Midbrain (tissue), 1 donor: ENCODE measurements around the gene CDK14.
A peak's percentile ranks its signal among the peaks of the same experiment; 100 is the strongest.

Source experiments
- DNase-seq: peaks from one replicate; lab custom pipeline; 2025; lab: John Stamatoyannopoulos, UW

The CDK14 gene

DNA sequence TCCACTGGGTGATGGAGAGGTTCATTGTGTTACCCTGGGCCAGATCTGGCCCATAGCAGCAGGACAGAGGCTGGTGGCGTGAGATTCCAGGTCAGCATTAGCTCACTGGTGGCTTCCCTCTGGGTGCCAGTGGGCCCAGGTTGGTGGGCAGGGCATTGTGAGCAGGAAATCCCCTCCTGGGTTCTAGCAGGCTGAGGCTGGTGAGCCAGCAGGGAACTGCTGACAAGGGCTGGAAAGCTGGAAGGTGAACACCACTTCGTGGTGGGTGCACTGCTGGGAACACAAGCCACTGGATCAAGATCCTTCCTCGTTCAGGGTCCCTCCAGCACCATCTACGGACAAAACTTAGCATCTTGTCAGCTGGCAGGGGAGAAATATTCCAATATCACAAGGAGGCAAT lies 408.9 kb downstream of the CDK14 start:
- DNase-seq: no peak

DNA sequence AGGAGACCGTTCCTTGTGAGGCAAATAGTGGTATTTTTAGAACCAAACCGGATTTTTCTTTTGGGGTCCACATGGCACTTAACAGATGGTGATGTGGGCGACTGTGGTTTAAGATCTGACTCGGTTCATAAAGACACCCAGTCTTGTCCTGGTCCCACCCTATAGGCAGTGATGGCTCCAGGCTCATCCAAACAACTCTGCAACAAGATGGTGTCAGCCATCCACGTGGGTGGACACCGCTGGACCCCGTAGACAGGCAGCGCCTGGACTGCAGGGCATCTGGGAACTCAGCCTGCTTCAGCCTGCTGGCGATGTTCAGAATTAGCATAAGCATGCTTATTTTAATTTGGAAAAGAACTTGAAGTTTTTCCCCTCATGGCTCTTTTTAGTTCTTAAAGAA lies 409.7 kb downstream of the CDK14 start:
- DNase-seq: no peak

DNA sequence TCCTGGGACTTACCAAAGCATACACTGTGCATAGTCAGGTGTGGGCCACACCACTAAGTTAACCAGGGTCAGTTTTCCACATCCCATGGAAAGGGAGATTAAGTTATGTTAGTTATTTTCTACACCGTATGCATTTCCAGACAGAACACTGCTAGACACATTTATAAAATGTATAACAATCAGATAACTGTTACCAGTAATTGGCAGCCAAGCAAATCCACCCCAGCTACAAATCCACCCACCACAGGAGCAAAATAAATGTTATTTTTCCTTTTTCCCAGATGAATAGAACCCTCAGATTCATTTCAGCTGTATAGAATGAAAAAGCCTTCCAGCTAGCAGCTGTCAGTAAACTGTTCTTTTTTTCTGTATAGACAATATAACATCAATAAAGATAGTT lies 411.2 kb downstream of the CDK14 start:
- no peak for DNase-seq

DNA sequence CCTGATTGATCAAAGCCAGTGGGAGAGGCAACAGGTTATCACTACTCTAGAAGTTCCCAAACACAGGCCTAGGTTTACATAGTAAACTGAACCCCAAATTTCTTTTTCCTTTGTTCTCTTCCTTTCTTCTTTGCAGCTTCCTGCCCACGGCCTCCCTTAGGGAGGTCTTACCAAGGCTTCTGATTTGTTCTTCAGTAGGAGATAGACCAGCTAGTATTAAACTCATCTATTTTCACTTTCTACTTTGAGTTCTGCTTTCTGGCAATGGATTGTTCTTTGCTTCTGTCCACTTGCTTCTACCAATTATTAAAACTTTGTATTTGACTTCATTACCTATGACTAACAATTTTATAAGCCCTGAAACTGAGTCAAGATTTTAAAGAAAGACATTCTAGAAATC lies 417.0 kb downstream of the CDK14 start:
- DNase-seq: no peak

DNA sequence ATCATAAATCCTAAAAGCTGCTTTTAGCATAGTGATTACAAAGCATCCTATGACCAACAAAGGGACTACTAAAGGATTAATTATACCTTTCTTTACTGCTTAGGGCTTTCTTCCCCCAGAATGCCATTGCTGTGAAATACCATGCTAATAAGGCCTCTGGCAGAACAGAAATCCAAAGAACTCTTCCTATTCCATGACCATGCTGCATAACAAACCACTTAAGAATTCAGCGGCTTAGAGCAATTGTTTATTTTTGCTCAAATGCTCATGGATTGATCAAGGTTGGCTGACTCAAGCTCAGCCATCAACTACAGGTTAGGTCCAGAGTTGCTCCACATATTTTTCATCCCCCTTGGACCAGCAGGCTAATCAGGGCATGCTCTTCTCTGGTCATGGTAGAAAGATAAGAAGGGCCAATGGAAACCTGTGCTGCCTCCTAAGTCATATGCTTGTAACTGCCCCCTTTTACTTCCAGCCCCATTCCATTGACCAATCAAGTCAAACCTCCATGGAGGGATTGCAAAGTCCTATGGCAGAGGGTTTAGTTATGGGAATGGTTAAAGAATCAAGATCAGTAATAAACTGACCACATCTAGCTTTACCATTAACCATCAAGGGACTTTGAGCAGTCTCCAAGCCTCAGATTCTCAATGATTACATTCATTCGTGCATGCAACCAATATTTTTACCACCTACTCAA lies 423.7 kb downstream of the CDK14 start:
- DNase-seq: no peak

DNA sequence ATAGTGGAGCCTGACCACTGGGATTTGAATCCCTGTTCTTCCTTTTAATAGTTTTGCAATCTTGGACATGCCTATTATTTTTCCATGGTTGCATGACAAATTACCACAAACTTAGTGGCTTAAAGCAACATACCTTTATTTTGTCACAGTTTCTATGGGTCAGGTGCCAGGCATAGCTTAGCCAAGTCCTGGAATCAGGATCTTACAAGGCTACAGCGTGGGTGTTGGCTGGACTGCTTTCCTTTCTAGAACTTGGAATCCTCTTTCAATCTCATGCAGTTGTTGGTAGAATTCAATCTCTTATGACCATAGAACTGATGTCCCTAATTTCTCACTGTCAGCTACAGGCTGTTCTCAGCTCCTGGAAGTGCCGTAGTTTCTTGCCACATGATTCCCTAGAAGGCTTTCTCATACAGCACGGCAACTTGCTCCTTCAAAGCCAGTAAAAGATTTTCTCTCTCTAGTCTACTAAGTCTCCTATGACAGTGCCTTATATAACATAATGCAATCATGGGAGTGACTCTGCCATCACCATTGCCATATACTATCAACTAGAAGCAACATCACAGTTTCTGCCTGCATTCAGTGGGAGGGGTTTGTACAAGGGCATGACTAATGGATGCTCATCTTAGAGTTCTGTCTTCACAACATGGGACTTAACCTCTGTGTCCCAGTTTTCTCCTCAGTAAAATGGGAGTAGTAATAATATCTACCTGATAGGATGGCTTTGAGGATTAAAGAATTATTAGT lies 424.7 kb downstream of the CDK14 start:
- DNase-seq: no peak

DNA sequence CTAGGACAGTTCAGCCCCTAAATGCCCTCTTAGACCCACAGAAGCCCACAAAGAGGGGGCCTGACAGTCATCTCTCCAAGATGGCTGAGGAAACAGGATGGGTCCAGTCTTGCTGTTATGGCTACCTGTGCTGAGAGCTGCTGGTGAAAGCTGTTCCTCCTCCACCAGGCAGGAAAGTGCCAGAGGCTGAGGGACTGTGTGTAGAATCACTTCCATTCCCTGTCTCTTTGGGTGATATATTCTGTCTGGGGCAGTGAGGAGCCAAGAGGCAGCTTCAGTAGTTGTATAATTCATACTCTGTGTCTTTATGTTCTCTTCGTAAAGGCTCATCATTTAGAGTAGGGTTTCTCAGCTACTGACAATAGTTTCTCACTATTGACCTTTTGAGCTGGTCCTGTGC lies 425.8 kb downstream of the CDK14 start:
- DNase-seq: no peak

DNA sequence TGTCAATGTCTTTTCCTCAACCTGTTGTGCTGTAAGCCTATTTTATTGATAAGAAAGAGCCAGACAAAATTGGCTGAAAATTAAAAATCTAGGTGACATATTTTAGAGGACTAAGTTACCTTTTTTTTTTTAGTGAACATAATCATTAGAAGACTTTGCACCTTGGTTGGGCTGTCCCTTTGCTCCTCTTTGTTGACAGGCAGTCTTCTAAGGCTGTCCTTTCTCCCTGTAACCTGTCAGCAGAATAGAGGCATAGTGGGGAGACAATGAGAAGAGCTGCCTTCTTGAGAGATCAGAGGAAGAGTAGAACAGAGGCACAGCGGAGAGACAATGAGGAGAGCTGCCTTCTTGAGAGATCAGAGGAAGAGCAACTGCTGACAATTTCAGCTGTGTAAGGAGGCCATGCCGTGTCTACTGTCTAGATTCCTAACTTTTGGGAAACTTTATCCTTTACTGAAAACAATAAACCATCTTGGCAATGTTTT lies 429.8 kb downstream of the CDK14 start:
- no peak for DNase-seq

DNA sequence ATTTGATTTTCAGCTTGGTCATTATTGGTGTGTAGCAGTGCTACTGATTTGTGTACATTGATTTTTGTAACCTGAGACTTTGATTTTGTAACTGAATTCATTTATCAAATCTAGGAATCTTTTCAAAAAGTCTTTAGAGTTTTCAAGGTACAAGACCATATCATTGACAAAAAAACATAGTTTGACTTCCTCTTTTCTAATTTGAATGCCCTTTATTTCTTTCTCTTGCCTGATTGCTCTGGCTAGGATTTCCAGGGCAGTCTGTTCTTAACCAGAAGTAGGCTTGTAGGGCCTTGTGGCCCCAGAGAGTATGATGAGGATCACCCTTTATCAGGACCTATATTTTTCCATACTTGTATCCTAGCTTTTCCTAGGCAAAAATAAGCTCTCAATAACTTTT lies 433.6 kb downstream of the CDK14 start:
- no peak for DNase-seq

DNA sequence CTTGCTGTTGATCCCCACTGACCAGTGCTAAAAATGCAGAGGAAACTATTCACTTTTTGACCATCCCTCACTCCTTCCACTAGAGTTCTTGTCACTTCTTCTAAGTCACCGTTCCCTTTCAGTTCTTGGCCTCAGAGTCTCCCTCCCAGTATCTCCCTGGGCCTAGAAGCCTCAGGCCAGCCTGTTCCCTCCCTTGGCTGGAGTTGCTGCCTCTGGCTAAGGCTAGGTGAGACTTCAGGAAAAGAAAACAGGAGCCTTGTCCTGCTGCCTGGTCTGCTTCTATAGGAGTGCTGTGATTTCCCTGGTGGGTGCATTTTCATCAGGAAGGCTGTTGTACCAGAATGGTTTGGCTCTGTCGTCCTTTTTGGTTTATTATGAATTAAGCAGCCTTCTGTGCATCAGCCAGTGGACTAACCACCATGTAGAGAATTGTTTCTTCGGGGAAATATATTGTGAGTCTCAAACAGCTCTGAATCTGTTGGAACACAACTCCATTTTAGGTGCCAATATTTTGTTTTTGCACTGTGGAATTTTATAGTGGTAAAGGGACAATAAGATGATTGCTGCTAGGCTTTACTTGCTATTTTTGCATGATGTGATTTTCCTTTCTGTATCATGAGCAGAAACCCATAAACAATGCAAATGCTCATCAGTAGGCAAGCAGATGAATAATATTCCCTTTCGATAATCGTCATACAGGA lies 434.7 kb downstream of the CDK14 start:
- DNase-seq: no peak

DNA sequence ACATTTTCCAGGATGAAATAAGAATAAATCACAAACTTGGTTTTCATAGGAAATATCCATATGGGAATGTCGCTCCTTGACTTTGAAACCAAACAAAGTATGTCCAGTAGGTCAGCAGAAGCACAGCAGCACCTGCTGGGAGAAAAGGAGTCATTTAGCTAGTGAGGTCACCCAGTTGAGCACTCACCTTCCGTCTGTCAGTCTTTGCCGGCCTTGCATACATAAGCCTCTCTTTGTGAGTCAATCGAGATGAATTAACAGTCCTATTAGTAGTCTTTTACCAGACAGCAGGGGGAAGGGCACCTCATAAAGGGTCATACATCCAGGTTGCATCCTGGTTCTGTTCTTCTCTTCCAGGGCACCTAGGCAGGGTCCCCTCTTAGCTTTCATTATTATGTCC lies 435.6 kb downstream of the CDK14 start:
- DNase-seq: no peak

DNA sequence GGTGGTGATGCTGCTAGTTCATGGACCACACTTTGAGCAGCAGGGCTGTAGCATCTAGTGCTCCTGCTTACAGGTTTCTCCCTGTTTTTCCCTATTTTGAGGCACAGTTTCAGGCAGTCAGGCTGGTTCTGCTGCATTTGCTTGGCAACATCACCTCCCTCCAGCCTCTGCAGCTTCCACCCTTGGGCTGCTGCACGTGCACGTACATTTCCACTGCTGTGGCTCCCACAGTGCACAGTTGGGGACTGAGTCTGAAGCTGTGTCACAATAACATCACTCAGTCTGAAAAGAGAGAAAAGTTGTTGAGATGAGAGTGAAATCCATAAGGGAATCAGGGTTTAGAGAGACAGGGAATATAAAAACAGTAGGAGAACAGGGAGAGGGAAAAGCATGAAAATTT lies 437.5 kb downstream of the CDK14 start:
- DNase-seq: no peak

DNA sequence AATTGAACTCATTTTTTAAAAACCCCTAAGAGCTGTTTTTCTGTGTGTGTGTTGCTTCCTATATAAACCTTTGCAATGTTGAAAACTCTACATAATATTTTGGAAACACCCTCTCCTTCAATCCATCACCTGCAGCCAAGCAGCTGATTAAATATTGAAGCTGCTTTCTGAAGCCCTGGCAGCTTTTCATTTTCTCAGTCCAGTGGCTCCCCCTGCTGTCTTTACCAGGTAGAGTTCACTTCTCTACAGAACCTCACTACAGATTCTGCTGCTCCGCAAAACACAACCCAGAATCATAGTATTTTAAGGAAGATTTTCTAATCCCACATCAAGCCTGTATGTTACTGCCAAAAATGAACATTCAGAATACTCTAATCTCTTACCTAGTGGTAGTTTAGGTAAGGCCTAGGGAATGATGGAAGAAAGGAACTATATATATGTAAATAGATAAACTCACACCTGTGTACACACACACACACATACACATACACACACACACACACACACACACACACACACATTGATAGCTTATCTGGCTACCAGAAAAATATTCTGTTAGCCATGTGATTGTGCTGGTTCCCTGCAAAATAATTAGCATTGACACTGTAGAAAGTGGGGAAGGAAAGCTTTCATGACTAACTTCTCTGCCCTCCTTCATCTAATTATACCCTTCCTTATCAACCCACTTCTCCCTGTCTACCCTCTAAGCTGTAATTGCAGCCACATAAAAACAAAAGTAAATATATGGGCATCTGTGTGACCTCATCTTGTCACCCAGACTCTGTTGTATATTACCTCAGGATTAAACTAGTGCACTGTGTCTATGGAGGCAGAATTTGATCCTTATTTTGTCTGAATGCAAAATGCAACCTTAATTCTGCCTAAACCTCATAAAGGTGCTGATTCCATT lies 438.6 kb downstream of the CDK14 start:
- peak; percentile 68 for DNase-seq

DNA sequence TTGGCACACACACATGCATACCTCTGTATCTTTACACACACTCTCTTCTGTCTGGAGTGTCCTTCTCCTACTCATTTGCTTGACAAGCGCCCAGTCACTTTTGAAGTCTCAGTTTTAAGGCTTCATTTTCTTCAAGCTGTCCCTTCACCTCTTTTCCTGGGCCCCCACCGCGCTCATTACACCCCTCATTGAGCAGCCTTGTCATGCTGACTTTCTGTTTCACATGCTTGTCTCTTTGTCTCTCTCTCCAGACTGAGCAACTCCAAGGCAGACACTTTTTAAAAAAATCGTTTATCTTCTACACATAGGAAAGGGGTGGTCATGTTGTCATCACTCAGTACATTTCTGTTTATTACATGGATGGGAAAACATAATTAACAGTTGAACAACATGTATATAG lies 442.9 kb downstream of the CDK14 start:
- DNase-seq: no peak

DNA sequence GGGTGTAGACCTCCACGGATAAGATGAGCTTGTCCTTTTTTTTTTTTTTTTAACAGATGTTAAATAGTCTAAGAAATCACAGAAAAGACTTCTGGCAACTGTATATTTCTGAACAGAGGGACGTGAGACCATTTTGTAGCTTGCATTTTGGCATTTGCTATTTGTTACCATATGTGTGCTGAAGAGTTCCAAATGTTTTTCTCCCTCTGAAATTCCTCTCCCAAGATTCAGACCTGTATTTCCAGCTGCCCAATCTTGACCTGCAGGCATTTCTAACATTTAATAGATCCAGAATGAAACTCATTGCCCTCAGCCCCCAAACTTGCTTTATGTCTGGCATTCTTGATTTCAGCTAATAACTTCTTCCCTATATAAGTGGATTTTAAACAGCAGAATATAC lies 445.0 kb downstream of the CDK14 start:
- DNase-seq: no peak

DNA sequence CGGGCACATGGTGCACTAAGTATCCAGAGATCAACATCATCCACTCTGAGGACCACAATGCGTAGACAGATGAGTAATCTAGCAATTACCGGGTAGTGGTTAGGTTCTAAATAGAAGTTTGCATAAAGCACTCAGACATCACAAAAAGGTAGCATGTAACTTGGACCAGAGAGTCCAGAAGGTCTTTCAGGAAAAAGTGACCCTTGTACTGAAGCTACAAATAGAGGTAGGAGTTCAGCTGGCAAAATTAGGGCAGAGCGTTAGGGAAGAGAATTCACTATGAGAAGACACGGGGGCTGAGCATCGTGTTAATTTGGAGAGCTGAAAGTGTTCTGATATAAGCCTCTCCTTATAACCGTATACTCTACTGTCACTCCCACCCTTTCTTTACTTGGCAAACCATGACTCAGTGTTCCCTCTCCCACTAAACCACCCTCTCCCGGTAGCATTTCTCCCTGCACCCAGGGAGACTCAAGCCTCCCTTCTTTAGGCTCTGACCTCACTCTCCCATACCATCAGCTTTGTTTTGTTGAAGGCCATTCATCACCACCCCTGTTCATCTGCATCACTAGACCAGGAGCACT lies 445.9 kb downstream of the CDK14 start:
- no peak for DNase-seq

DNA sequence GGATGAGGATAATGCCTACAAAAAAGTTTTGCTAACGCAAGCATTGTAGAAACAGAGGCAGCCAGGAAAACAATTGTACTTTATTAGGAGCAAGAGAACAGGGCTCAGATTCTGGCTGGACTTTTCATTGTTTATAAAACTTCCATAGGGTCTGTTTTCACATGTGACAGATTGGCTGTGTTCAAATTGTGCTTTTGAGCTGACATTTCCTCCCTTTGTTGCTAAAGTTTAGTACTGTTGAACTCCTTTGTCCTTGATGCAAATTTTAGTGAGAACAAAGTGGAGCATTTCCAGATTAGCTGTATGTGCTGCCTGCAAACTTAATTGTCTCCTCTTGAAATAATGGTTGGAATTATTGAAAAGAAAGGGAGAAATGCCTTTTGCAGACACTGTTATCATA lies 447.1 kb downstream of the CDK14 start:
- DNase-seq: no peak

DNA sequence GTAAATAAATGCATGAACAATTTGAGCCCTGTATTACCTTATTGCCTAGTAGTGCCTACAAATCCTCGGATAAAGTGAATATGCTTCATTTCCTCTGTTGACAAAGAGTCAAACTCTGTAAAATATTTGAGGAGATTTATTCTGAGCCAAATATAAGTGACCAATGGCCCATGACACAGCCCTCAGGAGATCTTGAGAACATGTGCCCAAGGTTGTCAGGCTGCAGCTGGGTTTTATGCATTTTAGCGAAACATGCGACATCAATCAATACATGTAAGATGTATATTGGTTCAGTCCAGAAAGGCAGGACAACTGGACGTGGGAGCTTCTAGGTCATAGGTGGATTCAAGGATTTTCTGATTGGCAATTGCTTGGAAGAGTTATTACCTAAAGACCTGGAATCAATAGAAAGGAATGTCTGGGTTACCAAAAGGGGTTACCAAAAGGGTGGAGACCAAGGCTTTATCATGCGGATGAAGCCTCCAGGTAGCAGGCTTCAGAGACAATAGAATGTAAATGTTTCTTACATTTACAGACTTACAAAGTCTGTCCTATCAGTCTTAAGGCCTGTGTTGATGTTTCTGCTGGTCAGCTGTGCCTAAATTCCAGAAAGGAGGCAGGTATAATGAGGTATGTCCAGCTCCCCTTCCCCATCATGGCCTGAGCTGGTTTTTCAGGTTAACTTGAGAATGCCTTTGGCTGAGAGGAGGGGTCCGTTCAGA lies 448.0 kb downstream of the CDK14 start:
- DNase-seq: no peak

DNA sequence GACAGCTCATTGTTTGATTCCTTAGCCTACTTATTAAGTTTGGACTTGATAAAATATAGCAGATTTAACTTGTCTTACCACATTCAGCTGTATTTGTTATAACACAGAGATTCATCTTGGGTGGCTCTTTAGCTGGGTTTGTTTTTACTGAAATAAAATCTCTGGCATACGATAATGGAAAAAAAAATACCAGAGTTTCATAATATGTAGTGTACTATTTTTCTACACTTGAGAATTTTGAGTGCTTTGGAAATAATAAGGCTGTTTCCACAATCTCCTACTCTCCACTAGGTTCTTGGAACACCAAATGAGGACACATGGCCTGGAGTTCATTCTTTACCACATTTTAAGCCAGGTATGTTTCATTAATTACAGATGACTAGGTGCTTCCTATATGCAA lies 449.5 kb downstream of the CDK14 start:
- DNase-seq: no peak

DNA sequence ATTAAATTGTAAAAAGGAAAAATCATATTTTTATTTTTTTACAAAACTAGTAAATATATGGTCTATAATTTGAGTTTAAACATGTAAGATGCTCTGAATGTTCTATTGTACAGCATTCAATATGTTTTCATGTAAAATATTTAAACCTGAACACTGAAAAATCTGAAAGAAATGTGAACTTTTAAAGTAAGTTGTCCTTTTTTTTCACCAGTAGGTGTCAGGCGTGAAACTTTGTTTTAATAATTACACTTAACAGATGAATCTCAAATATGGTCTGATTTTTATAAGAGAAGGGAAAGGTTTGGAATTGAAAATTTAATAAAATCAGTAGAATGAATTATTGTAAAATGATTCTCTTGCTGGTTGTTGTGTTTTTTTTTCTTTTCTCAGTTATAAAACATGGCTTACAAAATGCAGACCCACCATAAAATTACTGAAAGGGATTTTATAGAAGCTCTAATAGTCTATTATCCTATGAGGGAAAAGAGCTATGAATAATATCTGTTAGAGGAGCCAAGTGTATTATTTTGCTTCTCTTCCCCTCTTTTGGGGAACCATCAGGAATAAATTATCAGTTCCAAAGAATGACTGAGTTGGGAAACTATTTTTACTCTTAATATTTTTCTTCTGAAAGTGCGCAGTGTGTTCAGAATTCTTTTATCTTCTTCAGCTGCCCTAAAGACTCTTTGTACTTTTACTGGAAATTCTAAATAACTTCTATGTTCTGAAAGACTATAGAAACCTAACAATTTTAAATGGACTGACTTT lies 450.4 kb downstream of the CDK14 start:
- DNase-seq: no peak
